Brain microvascular endothelial cell (primary cell): ENCODE data around the gene MORN5.
A peak's percentile ranks its signal among the peaks of the same experiment; 100 is the strongest.

Source experiments
- DNase-seq: peaks from one replicate; pipeline ENCODE4 v3.0.0-alpha.2; 2020
- H3K27ac ChIP-seq: fragments of 250-450 bp; sonication (Bioruptor Pico); 2 replicates; pipeline ENCODE4 v1.5.1; 2020; ENCODE audit warnings: mild to moderate bottlenecking, moderate library complexity
- H3K27me3 ChIP-seq: fragments of 250-450 bp; sonication (Bioruptor Pico); replicated peaks from 2 replicates; pipeline ENCODE4 v1.5.1; 2020; ENCODE audit warnings: mild to moderate bottlenecking
- H3K36me3 ChIP-seq: fragments of 250-450 bp; sonication (Bioruptor Pico); replicated peaks from 2 replicates; pipeline ENCODE4 v1.5.1; 2020; ENCODE audit warnings: mild to moderate bottlenecking
- H3K4me3 ChIP-seq: 2 replicates; pipeline ENCODE4 v1.5.1; 2011; ENCODE audit warnings: low read depth, mild to moderate bottlenecking, control low read depth, low read length, moderate library complexity
- in situ Hi-C: cut with HindIII; loops from 2 replicates; pipeline ENCODE4 v1.10.0; 2017; ENCODE audit warnings: low sequenced_read_pairs, low pct_ligation_motif_present
- TF ChIP-seq, protein P1 (sequence below): IDR thresholded peaks from 2 replicates; pipeline ENCODE4 v1.5.1; 2011; ENCODE audit warnings: low read depth, mild to moderate bottlenecking, moderate library complexity, low read length, control low read depth, inconsistent platforms; ENCODE audit errors: missing control alignments

Gene MORN5

DNA sequence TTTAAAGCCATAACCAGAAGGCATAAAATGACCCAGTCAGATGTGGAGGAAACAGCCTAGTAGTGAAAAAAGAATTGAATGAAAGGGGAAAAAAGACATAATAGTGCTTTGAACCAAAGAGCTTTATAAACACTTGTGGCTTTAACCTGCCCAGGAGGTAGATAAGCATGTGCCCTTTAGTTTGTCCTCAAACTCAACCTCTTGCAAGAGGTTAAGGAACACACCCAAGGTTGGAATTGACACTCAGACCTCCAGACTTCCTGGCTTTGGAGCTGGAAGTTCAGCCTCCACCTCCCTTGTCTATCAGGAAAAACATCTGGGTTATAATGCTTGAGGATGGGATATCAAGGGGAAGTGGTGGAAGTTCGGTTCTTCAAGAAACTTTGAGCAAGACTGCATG, 16.4 kb upstream of the MORN5 start:
- Histone ChIP-seq H3K27ac (no peak overlapping the region), H3K4me3 (no peak overlapping the region), H3K36me3 (peaks cover 29% of the 10 kb centered on the region), H3K27me3 (no peaks in the 10 kb centered on the region)
- TF ChIP-seq, protein P1, sequence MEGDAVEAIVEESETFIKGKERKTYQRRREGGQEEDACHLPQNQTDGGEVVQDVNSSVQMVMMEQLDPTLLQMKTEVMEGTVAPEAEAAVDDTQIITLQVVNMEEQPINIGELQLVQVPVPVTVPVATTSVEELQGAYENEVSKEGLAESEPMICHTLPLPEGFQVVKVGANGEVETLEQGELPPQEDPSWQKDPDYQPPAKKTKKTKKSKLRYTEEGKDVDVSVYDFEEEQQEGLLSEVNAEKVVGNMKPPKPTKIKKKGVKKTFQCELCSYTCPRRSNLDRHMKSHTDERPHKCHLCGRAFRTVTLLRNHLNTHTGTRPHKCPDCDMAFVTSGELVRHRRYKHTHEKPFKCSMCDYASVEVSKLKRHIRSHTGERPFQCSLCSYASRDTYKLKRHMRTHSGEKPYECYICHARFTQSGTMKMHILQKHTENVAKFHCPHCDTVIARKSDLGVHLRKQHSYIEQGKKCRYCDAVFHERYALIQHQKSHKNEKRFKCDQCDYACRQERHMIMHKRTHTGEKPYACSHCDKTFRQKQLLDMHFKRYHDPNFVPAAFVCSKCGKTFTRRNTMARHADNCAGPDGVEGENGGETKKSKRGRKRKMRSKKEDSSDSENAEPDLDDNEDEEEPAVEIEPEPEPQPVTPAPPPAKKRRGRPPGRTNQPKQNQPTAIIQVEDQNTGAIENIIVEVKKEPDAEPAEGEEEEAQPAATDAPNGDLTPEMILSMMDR, result no peak
- in situ Hi-C loops, result no loop called here
- DNase-seq, result no peak

DNA sequence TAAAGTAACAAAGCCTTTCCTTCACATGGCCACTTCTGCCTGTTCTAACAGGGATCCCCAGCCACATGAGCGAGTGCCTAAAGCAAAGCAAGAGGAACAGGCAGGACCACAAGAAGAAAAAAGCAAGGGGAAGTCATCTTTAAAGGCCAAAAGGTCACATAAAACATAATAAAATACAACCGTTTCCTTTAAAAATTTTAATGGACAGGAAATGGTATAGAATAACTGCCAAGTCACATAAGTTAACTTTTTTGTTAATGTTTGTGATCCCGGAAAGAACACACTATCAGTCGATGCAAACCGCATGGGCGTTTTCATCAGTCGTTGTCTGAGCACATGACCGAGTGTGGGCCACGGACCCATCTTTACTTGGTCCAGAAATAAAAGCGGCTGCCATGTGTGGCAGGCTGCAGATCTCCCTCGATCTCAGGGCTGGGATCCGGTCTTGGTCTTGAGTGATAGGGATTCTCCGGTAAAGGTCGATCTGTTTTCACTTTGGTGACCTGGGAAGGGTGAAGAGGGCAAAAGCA, 15.8 kb upstream of the MORN5 start:
- Histone ChIP-seq H3K27me3 (no peaks in the 10 kb centered on the region), H3K4me3 (no peak overlapping the region), H3K27ac (no peak overlapping the region), H3K36me3 (peaks cover 29% of the 10 kb centered on the region)
- no peak for DNase-seq
- TF ChIP-seq, protein P1, result no peak
- in situ Hi-C loops, result no loop called here

DNA sequence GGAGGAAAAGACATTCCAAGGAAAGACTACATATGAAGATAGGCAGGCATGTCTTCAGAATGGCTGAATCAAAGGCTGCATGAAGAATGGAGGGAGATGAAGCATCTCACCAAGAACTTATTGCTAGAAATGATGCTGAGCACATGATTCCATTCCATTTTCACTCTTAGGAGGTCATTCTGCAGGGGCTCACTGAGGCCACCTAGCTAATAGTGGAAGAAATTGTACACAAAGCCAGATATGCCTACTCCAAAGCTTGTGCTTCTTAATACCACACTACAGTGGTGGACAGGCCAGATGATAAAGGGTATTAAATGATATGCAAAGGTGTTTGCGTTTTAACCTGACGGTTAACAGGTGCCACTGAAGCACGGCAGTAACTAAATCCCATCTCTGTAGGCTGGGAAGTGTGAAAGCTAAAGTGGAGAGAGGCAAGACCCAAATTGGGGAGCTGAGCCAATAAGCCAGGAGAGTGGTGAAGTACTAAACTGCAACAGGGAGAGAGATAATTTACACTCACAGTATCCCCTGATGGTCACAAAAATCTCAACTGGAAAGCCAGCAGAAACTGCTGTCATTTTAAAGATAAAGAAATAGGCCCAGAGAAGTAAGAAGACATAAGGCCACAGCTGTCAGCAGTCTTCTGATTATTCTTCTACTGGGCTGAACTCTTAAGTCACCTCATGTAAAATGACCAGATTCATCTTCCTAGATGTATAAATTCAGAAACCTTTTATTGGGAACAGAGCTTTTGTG, 14.7 kb upstream of the MORN5 start:
- Histone ChIP-seq H3K4me3 (no peak overlapping the region), H3K36me3 (peaks cover 29% of the 10 kb centered on the region), H3K27me3 (no peaks in the 10 kb centered on the region), H3K27ac (no peak overlapping the region)
- in situ Hi-C loops, result no loop called here
- peak; percentile 12 for DNase-seq
- TF ChIP-seq, protein P1, result peak; percentile 70

DNA sequence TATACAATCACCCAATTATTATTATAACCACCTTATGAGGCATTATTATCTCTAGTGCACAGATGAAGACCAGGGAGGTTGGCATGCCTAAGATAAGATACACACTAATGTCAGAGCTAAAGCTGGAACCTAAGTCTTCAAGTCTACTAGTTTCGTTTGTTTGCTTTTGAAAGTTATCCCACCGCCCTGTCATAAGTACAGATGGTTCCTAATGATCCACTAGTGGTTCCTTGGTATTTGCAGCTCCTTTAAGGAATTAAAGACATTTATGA, 14.2 kb upstream of the MORN5 start:
- H3K36me3 ChIP-seq, result peaks cover 29% of the 10 kb centered on the region
- TF ChIP-seq, protein P1, result no peak
- no peaks in the 10 kb centered on the region for H3K27me3 ChIP-seq
- DNase-seq, result no peak
- no peak overlapping the region for H3K27ac ChIP-seq
- H3K4me3 ChIP-seq, result no peak overlapping the region
- in situ Hi-C loops, result no loop called here

DNA sequence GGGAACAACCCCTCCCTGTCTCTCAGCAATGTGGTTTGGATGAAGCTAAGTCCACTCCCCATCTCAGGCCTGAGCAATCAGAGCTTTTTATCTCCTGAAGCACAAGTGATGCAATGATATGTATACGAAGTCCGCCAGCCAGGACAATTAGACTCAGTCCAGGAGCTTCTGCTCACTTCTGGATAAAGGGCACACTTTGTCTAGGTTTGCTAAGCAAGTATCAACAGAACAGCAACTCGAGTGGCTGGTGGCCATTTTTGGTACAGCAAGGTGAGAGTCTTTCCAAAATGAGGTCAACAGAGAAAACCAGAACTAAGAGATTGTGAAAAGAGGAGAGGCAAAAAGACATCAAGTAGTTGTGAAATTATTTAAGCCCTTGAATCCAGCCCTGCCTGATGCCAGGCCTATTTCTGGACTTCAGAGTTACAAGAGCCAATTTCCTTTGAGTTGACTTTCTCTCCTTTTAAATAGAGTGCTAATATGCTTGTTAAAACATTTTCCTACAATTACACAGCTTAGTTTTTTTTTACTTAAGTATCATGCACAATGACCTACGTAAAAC, 8.4 kb upstream of the MORN5 start:
- no peak overlapping the region for H3K27ac ChIP-seq
- in situ Hi-C loops, result no loop called here
- TF ChIP-seq, protein P1, result no peak
- H3K27me3 ChIP-seq, result no peaks in the 10 kb centered on the region
- peaks cover 11% of the 10 kb centered on the region for H3K36me3 ChIP-seq
- no peak for DNase-seq
- no peak overlapping the region for H3K4me3 ChIP-seq

DNA sequence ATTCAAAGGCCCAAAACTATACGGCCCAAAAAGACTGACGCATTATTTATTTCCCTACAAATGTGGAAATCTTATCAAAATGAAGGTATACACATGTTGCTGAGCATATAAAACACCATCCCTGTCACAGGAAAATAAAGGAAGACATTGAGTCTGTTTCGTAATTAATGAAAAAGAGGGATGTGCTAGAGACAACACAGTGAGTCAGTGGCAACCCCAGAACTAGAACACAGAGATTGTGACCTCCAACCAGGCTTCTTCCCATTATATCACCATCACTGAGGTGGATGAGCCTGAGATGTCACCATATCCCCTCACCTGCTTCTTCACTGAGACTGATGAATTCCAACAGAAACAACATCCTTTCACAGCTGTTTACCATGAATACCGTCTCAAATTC, 3.9 kb upstream of the MORN5 start:
- Histone ChIP-seq H3K27ac (no peak overlapping the region), H3K4me3 (no peak overlapping the region), H3K27me3 (no peaks in the 10 kb centered on the region), H3K36me3 (no peaks in the 10 kb centered on the region)
- in situ Hi-C loops, result no loop called here
- no peak for DNase-seq
- TF ChIP-seq, protein P1, result no peak
